Limb (tissue), 2 donors: Measurements from ENCODE around the gene SEMA3E.

Experiments
- DNase-seq, 2 donors: peaks; one replicate each; pipeline ENCODE4 v3.0.0-alpha.2; 2016; ENCODE audit errors: extremely low spot score in 2 of 2

SEMA3E gene

GRCh38 chr7:83640731-83641537 is 8.0 kb downstream of the SEMA3E start:
- DNase-seq: no peak

- DNase-seq: no peak
Measured at GRCh38 chr7:83640240-83640639, 8.7 kb downstream of the SEMA3E start.

DNA sequence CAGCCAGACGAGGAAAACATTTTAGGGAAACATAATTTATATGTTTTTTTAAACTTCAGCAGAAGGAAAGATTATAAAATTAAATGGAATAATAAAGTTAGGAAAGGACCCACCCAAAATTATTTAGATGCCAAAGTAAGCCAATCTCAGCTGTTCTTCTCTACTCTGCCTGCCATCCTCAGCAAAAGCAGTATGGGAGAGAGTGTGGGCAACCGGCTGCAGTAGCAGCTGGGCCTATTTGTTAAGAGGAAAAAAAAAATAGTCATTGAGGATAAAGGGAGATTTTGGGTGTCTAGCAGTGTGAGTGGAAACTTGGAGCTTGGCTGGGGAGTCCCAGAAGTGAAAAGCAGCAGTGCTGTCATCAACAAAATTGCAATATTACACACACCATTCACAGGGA is 15.4 kb downstream of the SEMA3E start:
- DNase-seq: no peak

GRCh38 chr7:83629117-83629880 is 19.6 kb downstream of the SEMA3E start:
- DNase-seq: no peak

- DNase-seq: no peak
Measured at GRCh38 chr7:83617858-83618257, 31.1 kb downstream of the SEMA3E start.

DNA sequence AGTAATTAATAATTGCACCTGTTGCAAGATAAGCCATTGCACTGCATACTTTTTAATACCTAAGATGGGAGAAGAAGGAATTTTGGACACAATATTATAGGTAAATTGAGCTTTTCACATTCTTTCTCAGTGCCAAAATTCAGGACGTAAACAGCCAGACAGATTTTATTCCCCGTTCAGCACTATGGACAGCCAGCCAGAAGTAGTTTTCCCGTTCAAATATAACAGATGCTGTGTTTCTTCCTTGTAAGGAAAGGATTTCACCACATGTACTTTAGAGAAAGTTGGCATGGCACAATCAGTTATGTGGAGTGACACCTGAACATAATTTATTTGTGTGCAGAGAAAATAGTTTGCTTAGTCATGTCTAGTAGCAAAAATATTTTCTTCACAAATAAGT is 34.8 kb downstream of the SEMA3E start:
- peak in 1 of 2 donors; percentile 45 for DNase-seq

DNA sequence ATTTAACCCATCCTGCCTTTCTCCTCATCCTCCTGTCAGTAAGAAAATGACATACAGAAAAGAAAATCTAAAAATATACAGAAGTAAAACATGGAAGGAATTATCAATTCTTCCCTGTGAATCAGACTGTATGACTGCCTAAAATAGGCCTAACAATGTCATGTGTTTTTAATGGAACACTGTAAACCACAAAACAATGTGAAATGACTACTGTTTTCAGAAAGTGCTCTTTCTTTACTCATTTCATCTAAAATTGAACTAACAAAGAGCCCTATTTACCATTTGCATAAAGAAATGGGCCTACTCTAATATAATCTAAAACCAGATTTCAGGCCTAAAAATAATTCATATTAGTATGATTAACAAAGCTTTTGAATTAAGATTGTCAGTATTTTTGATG is 35.7 kb downstream of the SEMA3E start:
- DNase-seq: no peak

DNA sequence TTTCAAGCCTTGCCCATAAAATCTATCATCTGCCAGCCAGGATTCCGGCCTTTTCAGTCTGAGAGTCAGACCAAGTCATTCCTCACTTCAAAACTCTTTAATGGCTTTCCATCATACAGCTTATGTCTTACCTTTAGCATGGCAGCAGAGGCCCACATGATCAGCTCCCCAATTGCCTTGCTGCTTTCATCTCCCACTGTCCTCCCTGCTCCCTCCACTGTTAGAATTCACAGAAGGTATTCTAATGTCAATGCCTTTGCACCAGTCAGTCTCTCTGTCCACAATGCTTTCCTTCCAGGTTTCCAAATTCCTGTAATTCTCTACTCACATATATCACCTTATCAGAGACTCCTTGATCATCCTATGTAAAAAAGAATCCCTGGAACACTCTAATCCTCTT is 37.2 kb downstream of the SEMA3E start:
- DNase-seq: no peak

- no peak for DNase-seq
Measured at GRCh38 chr7:83610649-83611304, 38.2 kb downstream of the SEMA3E start.

- no peak for DNase-seq
Measured at GRCh38 chr7:83608716-83609115, 40.2 kb downstream of the SEMA3E start.

- no peak for DNase-seq
Measured at GRCh38 chr7:83603649-83604048, 45.3 kb downstream of the SEMA3E start.

GRCh38 chr7:83599131-83599530 is 49.8 kb downstream of the SEMA3E start:
- DNase-seq: no peak

DNA sequence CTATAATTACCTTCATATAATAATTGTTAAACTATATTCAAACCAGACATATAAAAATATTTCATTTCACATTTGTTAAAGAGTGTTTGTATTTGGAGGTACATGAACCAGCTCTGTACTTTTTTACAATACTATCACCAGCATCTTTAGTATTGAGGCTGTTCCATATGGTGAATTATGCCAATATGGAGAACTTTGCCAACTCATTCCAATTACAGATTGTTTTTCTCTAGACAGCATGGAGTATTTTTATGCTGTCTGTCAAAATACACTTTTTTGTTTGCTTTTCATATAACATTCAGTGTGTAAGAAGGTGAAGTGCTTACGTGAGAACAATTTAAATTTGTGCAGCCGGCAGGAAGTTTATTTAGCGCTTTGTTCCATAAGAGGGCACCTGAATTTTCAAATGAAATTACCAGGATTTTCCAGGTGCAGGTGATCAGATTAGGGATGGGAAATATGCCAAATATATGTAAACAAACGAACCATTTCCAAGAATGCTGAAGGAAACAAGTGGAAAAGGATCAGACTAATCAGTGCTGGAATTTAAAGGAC is 54.9 kb downstream of the SEMA3E start:
- no peak for DNase-seq

DNA sequence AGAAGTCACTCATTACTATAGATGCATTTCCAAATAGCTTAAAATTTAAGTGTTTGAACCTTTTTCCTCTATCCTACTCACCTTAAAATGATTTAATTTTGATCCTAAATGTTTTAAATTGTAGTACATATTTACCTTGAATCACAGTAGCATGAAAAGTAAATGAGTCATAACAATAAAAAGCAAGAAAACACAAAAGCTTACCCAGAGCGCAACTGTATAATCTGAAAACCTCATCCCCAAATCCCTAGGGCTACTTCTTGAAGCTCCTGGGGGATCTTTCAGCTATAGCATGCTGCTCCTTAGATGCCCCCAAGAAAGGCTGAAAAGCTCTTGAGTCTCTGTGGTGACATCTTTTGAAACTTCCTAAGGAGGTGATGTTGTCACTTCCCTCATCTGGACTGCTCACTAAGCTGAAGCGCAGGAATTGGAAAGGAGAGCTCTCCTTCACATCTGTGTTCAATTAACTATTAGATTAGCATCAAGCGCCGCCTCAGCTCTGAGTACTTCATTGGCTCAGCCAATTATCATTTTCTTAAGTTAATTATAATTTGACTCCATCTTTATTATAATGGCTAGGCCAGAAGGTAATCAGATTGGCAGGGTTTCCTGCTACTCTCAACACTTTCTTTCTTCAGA is 60.2 kb downstream of the SEMA3E start:
- DNase-seq: no peak

DNA sequence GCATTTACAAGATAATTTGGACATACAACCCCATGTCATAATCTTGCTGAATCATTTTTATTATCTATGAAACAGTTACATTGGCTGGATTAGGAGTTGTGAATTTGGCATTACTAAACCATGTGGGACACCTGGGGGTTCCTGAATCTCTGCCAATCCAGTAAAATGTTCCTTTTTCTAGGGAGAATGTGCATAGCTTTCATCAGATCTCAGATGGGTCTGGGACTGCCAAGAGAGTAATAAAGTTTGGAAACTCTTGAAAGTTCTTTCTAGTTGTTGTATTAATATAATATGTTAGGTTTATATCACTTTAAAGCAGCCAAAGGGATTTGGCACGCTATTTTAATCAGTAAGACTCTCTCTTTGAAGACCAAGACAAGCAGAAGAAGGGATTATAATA is 62.7 kb downstream of the SEMA3E start:
- DNase-seq: no peak

- no peak for DNase-seq
Measured at GRCh38 chr7:83581667-83582435, 67.1 kb downstream of the SEMA3E start.

DNA sequence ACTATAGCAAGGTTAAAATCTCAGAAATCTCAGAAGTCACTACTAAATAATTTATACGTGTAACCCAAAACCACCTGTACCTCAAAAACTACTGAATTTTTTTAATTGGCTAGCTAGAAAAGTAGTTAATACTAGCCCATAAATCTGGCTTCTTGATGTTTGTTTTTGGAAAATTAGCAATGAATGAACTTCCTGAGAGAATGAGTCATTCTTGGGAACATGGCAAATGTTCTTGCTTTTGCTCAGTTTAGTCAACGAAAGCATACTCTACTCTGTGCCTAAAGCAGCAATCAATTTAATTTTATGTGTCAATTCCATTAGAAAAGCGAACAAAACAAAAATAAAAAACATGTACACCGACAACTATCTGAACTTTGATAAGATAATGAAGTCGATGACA is 69.2 kb downstream of the SEMA3E start:
- DNase-seq: no peak

- DNase-seq: no peak
Measured at GRCh38 chr7:83575436-83575835, 73.5 kb downstream of the SEMA3E start.

- DNase-seq: no peak
Measured at GRCh38 chr7:83574616-83575015, 74.3 kb downstream of the SEMA3E start.

GRCh38 chr7:83562960-83563359 is 86.0 kb downstream of the SEMA3E start:
- no peak for DNase-seq

- DNase-seq: no peak
Measured at GRCh38 chr7:83562289-83562688, 86.7 kb downstream of the SEMA3E start.
